Endodermal cell (in vitro differentiated cells): ENCODE data around the gene SEPTIN5. TPM values are rescaled to one million over a fixed set of nuclear protein-coding genes. Genes with fewer than 3 reads are reported as not detected.
A peak's percentile ranks its signal among the peaks of the same experiment; 100 is the strongest.

Experiments
- DNase-seq: peaks from one replicate; pipeline ENCODE4 v3.0.0-alpha.2; 2017
- H3K27ac ChIP-seq: 2 replicates; pipeline ENCODE4 v1.5.1; 2013; ENCODE audit warnings: mild to moderate bottlenecking, low read depth, low read length, moderate library complexity
- H3K27me3 ChIP-seq: 2 replicates; pipeline ENCODE4 v1.6.1; 2013; ENCODE audit warnings: mild to moderate bottlenecking, low read length, moderate library complexity; ENCODE audit not compliant: insufficient read depth, control insufficient read depth, poor library complexity, severe bottlenecking
- H3K36me3 ChIP-seq: 2 replicates; pipeline ENCODE4 v1.7.0; 2013; ENCODE audit warnings: mild to moderate bottlenecking, low read length, moderate library complexity; ENCODE audit not compliant: control insufficient read depth, insufficient read depth
- H3K4me1 ChIP-seq: one replicate; pipeline ENCODE4 v1.7.0; 2013; ENCODE audit warnings: low read length; ENCODE audit not compliant: control insufficient read depth, insufficient read depth
- H3K4me3 ChIP-seq: 2 replicates; pipeline ENCODE4 v1.5.1; 2013; ENCODE audit warnings: mild to moderate bottlenecking, low read length, moderate library complexity
- H3K9ac ChIP-seq: 2 replicates; pipeline ENCODE4 v1.6.1; 2013; ENCODE audit warnings: mild to moderate bottlenecking, low read length, moderate library complexity; ENCODE audit not compliant: poor library complexity, severe bottlenecking; ENCODE audit errors: extremely low read depth
- H3K9me3 ChIP-seq: 2 replicates; pipeline ENCODE4 v1.6.1; 2013; ENCODE audit warnings: mild to moderate bottlenecking, low read length, moderate library complexity; ENCODE audit not compliant: control insufficient read depth
- H3K27ac Mint-ChIP-seq: 2 replicates; pipeline ENCODE4 v1.8.0; 2020; ENCODE audit warnings: mixed read lengths
- H3K27me3 Mint-ChIP-seq: 2 replicates; pipeline ENCODE4 v1.8.0; 2021; ENCODE audit warnings: mild to moderate bottlenecking, mixed read lengths; ENCODE audit not compliant: insufficient read depth
- H3K36me3 Mint-ChIP-seq: 2 replicates; pipeline ENCODE4 v1.8.0; 2020; ENCODE audit warnings: low read depth, mixed read lengths
- H3K4me1 Mint-ChIP-seq: 2 replicates; pipeline ENCODE4 v1.8.0; 2020; ENCODE audit warnings: mixed read lengths
- H3K4me3 Mint-ChIP-seq: 2 replicates; pipeline ENCODE4 v1.8.0; 2020; ENCODE audit warnings: mild to moderate bottlenecking, moderate library complexity, mixed read lengths
- H3K9me3 Mint-ChIP-seq: 2 replicates; pipeline ENCODE4 v1.8.0; 2020; ENCODE audit warnings: mild to moderate bottlenecking, mixed read lengths
- WGBS, 2 experiments: methylation state at CpG; one replicate each; pipeline versions ENCODE4 v1.1.5 to v1.1.7; 2013; ENCODE audit warnings: missing lambda C conversion rate in 2 of 2, mixed read lengths in 1 of 2; ENCODE audit not compliant: insufficient coverage in 1 of 2, insufficient read length in 1 of 2; 5-methylcytosine and 5-hydroxymethylcytosine counted together
- total RNA-seq, 2 donors: library from RNA; stranded (reverse); fragmentation: NEBNext Ultra II Directional in 1 of 2; extraction: Animal tissue kit (Norgen Biotek cat#: 25700) in 1 of 2; gene quantifications; 2 replicates in 1 of 2; 3 replicates in 1 of 2; pipeline ENCODE4 v1.2.1, GENCODE V29; 2021
- TF ChIP-seq, protein P1 (sequence below): fragments of 200-600 bp; sonication (generic); conservative IDR thresholded peaks from 2 replicates; pipeline ENCODE4 v1.5.0; 2021; ENCODE audit warnings: antibody characterized with exemption, mild to moderate bottlenecking

SEPTIN5 gene
- total RNA-seq, 2 donors from 2014 or later = 9.8 to 20.0 TPM

DNA sequence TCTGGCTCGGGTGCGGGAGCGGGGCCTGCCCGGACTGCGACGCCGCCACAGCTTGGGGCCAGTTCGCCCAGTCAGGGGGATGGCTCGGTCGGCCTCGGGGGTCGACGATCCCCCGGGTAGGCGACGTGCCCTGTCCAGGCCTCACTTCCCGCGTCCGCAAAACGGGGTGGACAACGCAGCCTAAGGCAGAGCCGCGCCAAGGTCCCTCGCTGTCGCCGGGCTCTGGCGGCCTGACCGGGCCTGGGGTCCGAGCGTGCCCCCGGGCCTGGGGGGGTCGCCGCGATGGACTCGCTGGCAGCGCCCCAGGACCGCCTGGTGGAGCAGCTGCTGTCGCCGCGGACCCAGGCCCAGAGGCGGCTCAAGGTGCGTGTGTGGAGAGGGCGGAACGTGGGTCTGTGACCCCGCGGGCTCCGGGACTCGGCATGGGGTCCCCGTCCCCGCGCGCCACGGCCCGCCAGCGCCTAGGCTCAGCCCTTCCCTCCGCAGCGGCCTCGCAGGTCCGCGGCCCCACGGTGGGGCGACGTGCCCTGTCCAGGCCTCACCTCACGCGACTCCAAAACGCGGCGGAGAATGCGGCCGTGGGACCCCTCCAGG lies 4.2 kb downstream of the SEPTIN5 start:
- Histone ChIP-seq H3K9ac (no peak overlapping the region), H3K36me3 (no peaks in the 10 kb centered on the region), H3K4me1 (no peaks in the 10 kb centered on the region), H3K27ac (no peak overlapping the region), H3K27me3 (peaks cover 87% of the 10 kb centered on the region), H3K9me3 (no peaks in the 10 kb centered on the region), H3K4me3 (peak overlapping the region; percentile 58)
- Mint-ChIP-seq H3K27ac (no peak overlapping the region), H3K9me3 (no peaks in the 10 kb centered on the region), H3K4me3 (no peak overlapping the region), H3K27me3 (peaks cover 65% of the 10 kb centered on the region), H3K36me3 (peaks cover 12% of the 10 kb centered on the region), H3K4me1 (peaks cover 5% of the 10 kb centered on the region)
- no peak for DNase-seq
- WGBS, 2 experiments = 6 to 7% methylated on average over 23 to 70 of the region's 70 CpGs
- TF ChIP-seq, protein P1, sequence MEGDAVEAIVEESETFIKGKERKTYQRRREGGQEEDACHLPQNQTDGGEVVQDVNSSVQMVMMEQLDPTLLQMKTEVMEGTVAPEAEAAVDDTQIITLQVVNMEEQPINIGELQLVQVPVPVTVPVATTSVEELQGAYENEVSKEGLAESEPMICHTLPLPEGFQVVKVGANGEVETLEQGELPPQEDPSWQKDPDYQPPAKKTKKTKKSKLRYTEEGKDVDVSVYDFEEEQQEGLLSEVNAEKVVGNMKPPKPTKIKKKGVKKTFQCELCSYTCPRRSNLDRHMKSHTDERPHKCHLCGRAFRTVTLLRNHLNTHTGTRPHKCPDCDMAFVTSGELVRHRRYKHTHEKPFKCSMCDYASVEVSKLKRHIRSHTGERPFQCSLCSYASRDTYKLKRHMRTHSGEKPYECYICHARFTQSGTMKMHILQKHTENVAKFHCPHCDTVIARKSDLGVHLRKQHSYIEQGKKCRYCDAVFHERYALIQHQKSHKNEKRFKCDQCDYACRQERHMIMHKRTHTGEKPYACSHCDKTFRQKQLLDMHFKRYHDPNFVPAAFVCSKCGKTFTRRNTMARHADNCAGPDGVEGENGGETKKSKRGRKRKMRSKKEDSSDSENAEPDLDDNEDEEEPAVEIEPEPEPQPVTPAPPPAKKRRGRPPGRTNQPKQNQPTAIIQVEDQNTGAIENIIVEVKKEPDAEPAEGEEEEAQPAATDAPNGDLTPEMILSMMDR = no peak

DNA sequence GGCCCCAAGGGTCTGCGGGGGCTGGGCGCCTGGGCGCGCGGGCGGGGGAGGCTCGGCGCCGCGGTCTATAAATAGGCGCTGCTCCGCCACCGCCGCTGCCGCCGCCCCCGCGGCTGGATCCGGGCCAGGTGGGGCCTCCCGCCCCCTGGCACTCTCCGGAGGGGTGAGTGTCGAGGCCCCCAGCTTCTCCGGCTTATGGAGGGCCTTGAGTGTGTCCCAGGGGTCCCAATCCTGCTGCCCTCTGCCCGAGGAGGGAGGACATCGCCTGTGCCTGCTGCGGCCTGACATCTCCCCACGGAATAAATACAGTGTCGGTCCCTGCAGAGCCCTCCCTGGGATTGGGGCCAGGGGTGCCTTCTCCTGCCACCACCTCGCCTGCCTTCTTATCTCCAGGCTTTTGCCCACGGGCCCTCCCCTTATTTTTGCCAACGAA lies 4.8 kb downstream of the SEPTIN5 start:
- Histone ChIP-seq H3K4me3 (no peak overlapping the region), H3K36me3 (no peaks in the 10 kb centered on the region), H3K4me1 (no peaks in the 10 kb centered on the region), H3K27ac (no peak overlapping the region), H3K9ac (no peak overlapping the region), H3K27me3 (peaks cover 88% of the 10 kb centered on the region), H3K9me3 (no peaks in the 10 kb centered on the region)
- Mint-ChIP-seq H3K4me1 (peaks cover 5% of the 10 kb centered on the region), H3K36me3 (peaks cover 12% of the 10 kb centered on the region), H3K4me3 (peak overlapping the region; percentile 32), H3K27me3 (peaks cover 62% of the 10 kb centered on the region), H3K9me3 (no peaks in the 10 kb centered on the region), H3K27ac (no peak overlapping the region)
- 35 to 44% methylated on average over 15 to 31 of the region's 31 CpGs for WGBS, 2 experiments
- DNase-seq = no peak
- TF ChIP-seq, protein P1 = no peak

DNA sequence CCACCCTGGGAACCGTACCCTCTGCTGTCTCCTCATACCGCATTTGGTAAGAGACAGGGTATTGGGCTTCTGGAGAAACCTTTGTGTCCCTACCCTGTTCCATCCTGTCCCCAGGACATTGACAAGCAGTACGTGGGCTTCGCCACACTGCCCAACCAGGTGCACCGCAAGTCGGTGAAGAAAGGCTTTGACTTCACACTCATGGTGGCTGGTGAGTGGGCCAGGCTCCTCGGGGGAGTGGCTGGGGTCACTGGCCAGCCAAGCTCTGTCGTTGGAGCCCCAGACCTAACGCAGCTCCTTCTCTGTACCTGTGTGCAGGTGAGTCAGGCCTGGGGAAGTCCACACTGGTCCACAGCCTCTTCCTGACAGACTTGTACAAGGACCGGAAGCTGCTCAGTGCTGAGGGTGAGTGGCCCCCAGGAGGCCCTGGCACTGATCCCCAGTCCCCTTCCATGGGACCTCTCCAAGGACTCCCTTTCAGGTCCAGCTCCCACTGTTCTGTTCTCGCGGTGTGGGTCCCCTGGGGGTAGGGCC lies 5.3 kb downstream of the SEPTIN5 start:
- peaks cover 65% of the 10 kb centered on the region for H3K27me3 Mint-ChIP-seq
- no peak overlapping the region for H3K27ac ChIP-seq
- WGBS, 2 experiments = 87 to 89% methylated on average over 8 to 12 of the region's 12 CpGs
- no peaks in the 10 kb centered on the region for H3K9me3 ChIP-seq
- TF ChIP-seq, protein P1 = no peak
- DNase-seq = no peak
- H3K4me1 ChIP-seq = no peaks in the 10 kb centered on the region
- H3K36me3 Mint-ChIP-seq = peaks cover 12% of the 10 kb centered on the region
- H3K27ac Mint-ChIP-seq = no peak overlapping the region
- no peak overlapping the region for H3K9ac ChIP-seq
- no peaks in the 10 kb centered on the region for H3K36me3 ChIP-seq
- peak overlapping the region; percentile 32 for H3K4me3 Mint-ChIP-seq
- H3K4me3 ChIP-seq = no peak overlapping the region
- peaks cover 93% of the 10 kb centered on the region for H3K27me3 ChIP-seq
- H3K9me3 Mint-ChIP-seq = no peaks in the 10 kb centered on the region
- H3K4me1 Mint-ChIP-seq = peaks cover 5% of the 10 kb centered on the region
